ENCODE measurements around the gene AP1S3.

- TF ChIP-seq, protein P1, sequence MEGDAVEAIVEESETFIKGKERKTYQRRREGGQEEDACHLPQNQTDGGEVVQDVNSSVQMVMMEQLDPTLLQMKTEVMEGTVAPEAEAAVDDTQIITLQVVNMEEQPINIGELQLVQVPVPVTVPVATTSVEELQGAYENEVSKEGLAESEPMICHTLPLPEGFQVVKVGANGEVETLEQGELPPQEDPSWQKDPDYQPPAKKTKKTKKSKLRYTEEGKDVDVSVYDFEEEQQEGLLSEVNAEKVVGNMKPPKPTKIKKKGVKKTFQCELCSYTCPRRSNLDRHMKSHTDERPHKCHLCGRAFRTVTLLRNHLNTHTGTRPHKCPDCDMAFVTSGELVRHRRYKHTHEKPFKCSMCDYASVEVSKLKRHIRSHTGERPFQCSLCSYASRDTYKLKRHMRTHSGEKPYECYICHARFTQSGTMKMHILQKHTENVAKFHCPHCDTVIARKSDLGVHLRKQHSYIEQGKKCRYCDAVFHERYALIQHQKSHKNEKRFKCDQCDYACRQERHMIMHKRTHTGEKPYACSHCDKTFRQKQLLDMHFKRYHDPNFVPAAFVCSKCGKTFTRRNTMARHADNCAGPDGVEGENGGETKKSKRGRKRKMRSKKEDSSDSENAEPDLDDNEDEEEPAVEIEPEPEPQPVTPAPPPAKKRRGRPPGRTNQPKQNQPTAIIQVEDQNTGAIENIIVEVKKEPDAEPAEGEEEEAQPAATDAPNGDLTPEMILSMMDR (IDR thresholded peaks at IDR 0.05; ENCODE audit: insufficient read depth, low read depth, low read length) = no peak
- no peak for TF ChIP-seq EZH2 (IDR thresholded peaks at IDR 0.05; ENCODE audit: insufficient read depth, low read length)
These were observed 70.0 kb downstream of the AP1S3 start for GRCh38 chr2:223767341-223767740.

Data from astrocyte (in vitro differentiated cells and primary cell).